Vagina (tissue), 2 donors: ENCODE measurements around the gene GMPPB.

Experiments used
- CTCF ChIP-seq, 3 experiments: fragments of 450-650 bp in 2 of 3; fragments of 200-600 bp in 1 of 3; sonication (generic) in 1 of 3; IDR thresholded peaks; one replicate each; pipeline ENCODE4 v1.5.1; 2017 to 2019; ENCODE audit warnings: antibody characterized with exemption in 3 of 3, mild to moderate bottlenecking in 2 of 3, moderate library complexity in 2 of 3
- POLR2A ChIP-seq, 2 donors: fragments of 450-650 bp; IDR thresholded peaks; one replicate each; pipeline ENCODE4 v1.6.1; 2017; ENCODE audit warnings: antibody characterized with exemption in 2 of 2, mild to moderate bottlenecking in 2 of 2, moderate library complexity in 2 of 2

GRCh38 chr3:49724586-49724985 lies 835 bp upstream of the GMPPB start:
- TF ChIP-seq CTCF (IDR thresholded peaks at IDR 0.05) (no peak), POLR2A (IDR thresholded peaks at IDR 0.05) (no peak)
